Psoas muscle (tissue), 8 donors: ENCODE results near the gene DCDC1. TPM values are rescaled to one million over a fixed set of nuclear protein-coding genes. Genes with fewer than 3 reads are reported as not detected.

Experiments
- ATAC-seq, 4 donors: fragments of 200-7000 bp; cut with Tn5 transposase; one replicate each; pipeline ENCODE4 v1.9.1; 2020; ENCODE audit warnings: moderate library complexity in 3 of 4, mild to moderate bottlenecking in 2 of 4
- DNase-seq, 2 donors: peaks; one replicate each; pipeline ENCODE4 v3.0.0-alpha.2; 2020
- H3K27ac ChIP-seq: fragments of 200-600 bp; one replicate; pipeline ENCODE4 v1.8.0; 2022
- H3K27me3 ChIP-seq, 3 donors: fragments of 200-600 bp in 1 of 3; one replicate each; pipeline versions ENCODE4 v1.6.1 to v1.8.0; 2013 to 2022; ENCODE audit warnings: low read length in 2 of 3, mild to moderate bottlenecking in 2 of 3, moderate library complexity in 1 of 3; ENCODE audit not compliant: insufficient read depth in 3 of 3
- H3K36me3 ChIP-seq, 2 donors: fragments of 200-600 bp in 1 of 2; one replicate each; pipeline versions ENCODE4 v1.6.1 to v1.8.0; 2013 to 2022; ENCODE audit warnings: low read depth in 1 of 2, mild to moderate bottlenecking in 1 of 2, moderate library complexity in 1 of 2; ENCODE audit not compliant: insufficient read depth in 1 of 2
- H3K4me1 ChIP-seq: fragments of 200-600 bp; one replicate; pipeline ENCODE4 v1.8.0; 2022
- H3K4me3 ChIP-seq: fragments of 200-600 bp; one replicate; pipeline ENCODE4 v1.8.0; 2022; ENCODE audit warnings: mild to moderate bottlenecking
- H3K9me3 ChIP-seq: fragments of 200-600 bp; one replicate; pipeline ENCODE4 v1.8.0; 2022
- WGBS, 3 donors: extraction: QIAGEN DNeasy Blood & Tissue Kit; methylation state at CpG; one replicate each; pipeline versions ENCODE4 v1.1.6 to v1.1.7; 2013; 5-methylcytosine and 5-hydroxymethylcytosine counted together
- intact Hi-C, 2 donors: fragments of 100-400 bp; cut with DNase I; formaldehyde crosslinking; loops; one replicate each; pipeline versions ENCODE4 v1.11.0 to v1.14.2; 2022
- polyA plus RNA-seq, 3 donors: library from polyadenylated mRNA; stranded (reverse); fragments of 200-250 nt; gene quantifications; one replicate each; pipeline ENCODE4 v1.2.3, GENCODE V29; 2013
- total RNA-seq, 4 donors: library from RNA; stranded (reverse); fragmentation: NEBNext Ultra II Directional in 2 of 4; extraction: Animal tissue kit (Norgen Biotek cat#: 25700) in 2 of 4; gene quantifications; one replicate each; pipeline versions ENCODE4 v1.2.1 to v1.2.4, GENCODE V29; 2021 to 2023
- TF ChIP-seq, protein P1 (sequence below): fragments of 200-600 bp; IDR thresholded peaks from one replicate; pipeline ENCODE4 v1.8.0; 2022; ENCODE audit warnings: antibody characterized with exemption
- donor health status: healthy with polysubstance abuse.
- donor health status: DM: no; HTN: no; CAD: no; lungs with moderate emphysema.
- donor health status: Bipolar disorder and iron deficiency.
- donor health status: healthy.
- donor health status: DM: yes; HTN: yes; CAD: no.
- donor health status: DM: no; HTN: no; CAD: no.
- donor health status: DM: no; HTN: no; CAD: no.
- donor health status: DM: yes; HTN: yes; CAD: no.

DCDC1 gene
- total and polyA plus RNA-seq, 7 donors = not detected

DNA sequence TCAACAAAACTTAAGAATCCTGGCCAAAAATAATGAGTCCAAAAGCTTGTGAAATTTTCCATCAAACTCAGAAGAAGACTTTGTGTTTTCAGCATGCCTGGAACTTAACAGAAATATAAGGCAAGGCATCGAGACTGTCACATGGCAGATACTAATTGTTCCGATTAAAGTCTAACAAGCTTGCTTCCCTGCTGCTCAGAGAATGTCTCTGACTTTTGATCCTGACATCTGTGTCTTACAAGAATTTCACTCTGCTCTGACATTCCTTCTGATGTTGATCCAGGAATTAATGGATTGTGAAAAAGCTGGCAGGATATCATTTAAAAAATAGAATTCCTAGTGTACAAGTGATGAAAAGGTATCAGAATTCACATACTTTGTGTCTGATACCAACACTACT is 170.2 kb downstream of the DCDC1 start:
- H3K27ac ChIP-seq = no peak overlapping the region
- no peaks in the 10 kb centered on the region for H3K27me3 ChIP-seq
- WGBS, 3 donors = 24 to 40% (median 28%) methylated on average over 2 of the region's 2 CpGs
- H3K4me3 ChIP-seq = no peak overlapping the region
- H3K4me1 ChIP-seq = no peaks in the 10 kb centered on the region
- no peak for DNase-seq
- H3K36me3 ChIP-seq = no peaks in the 10 kb centered on the region
- no peak for ATAC-seq
- TF ChIP-seq, protein P1, sequence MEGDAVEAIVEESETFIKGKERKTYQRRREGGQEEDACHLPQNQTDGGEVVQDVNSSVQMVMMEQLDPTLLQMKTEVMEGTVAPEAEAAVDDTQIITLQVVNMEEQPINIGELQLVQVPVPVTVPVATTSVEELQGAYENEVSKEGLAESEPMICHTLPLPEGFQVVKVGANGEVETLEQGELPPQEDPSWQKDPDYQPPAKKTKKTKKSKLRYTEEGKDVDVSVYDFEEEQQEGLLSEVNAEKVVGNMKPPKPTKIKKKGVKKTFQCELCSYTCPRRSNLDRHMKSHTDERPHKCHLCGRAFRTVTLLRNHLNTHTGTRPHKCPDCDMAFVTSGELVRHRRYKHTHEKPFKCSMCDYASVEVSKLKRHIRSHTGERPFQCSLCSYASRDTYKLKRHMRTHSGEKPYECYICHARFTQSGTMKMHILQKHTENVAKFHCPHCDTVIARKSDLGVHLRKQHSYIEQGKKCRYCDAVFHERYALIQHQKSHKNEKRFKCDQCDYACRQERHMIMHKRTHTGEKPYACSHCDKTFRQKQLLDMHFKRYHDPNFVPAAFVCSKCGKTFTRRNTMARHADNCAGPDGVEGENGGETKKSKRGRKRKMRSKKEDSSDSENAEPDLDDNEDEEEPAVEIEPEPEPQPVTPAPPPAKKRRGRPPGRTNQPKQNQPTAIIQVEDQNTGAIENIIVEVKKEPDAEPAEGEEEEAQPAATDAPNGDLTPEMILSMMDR = no peak
- H3K9me3 ChIP-seq = no peaks in the 10 kb centered on the region
- intact Hi-C loops = no loop called here

DNA sequence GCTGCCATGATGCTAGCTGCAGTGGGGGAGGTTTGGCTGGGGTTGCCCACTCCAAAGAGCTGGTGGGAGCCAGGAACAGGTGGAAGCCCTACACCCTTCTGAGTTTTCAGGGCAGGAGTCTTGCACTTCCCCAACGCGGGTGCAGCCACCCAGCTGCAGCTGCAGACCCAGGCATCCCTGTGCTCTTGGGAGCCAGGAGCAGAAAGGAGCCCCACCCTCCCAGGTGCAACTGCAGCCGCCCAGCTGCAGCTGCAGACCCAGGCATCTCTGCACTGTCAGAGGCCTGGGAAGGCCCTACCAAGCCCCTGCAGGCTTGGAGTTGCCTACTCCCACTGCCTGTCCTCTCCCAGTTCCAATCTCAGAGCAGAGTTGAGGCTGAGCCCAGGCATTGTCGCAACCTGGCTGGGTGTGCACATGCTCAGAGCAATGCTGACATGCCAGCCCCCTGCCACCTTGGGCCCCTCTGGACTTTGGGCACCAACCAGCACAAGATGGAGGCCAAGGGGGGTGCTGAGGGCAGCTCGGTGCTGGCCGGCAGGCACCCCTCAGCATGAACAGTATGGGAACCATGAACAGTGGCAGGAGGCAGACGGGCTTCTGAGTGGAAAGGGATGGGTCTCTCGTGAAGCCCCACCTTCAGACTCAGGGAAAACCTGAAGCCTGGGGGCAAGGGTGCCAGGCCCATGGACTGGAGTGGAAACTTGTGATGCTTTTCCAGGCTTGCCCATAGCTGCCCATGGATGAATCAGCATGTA is 195.4 kb downstream of the DCDC1 start:
- H3K4me1 ChIP-seq = no peaks in the 10 kb centered on the region
- 85 to 88% (median 86%) methylated on average over 8 of the region's 8 CpGs for WGBS, 3 donors
- intact Hi-C loops = no loop called here

DNA sequence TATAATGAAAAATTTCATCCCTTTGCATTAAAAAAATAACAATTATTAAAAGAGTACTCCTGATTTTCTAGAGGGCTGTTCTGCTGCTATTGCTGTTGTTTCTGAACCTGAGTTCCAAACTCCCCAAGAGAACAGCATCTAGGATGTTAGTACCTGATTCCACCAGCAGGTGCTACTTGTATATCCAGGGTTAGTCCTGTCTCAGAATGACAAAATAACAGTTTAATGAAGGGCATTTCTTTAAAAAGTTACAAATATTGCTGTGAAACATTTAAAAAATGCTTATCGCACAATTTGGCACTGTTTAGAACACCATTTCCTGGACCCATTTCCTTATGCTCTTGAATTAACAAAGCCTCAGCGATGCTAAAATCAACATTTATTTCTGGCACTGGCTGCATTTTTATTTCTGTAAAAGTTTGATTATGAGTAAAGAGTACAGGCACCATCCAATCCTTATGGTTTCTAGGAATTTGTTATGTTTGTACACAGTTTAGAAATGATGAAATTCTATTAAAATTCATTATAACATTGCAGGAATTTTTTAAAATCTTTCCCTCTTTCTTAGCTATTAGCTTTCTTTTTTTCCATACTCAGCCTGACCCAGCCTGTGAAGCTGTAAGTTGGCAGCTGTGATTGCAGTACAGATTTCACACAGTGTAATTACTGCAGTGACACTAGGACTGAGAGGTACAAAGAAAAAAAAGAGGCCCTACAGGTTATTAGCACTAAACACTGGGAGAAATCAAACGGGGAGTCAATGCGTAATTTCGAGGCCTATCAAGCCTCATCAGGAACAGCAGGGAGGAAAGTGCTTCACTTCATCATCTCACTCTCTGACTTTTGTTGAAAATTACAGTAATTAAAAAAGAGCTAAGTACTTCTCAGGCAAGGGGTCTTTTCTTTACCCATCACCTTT is 208.8 kb downstream of the DCDC1 start:
- intact Hi-C loops = no loop called here

More for the DNA sequence above, 195.4 kb downstream of the DCDC1 start:
- H3K9me3 ChIP-seq = no peaks in the 10 kb centered on the region
- no peaks in the 10 kb centered on the region for H3K27me3 ChIP-seq
- H3K4me3 ChIP-seq = no peak overlapping the region
- TF ChIP-seq, protein P1 = no peak
- DNase-seq = no peak
- no peaks in the 10 kb centered on the region for H3K36me3 ChIP-seq
- ATAC-seq = no peak
- H3K27ac ChIP-seq = no peak overlapping the region

DNA sequence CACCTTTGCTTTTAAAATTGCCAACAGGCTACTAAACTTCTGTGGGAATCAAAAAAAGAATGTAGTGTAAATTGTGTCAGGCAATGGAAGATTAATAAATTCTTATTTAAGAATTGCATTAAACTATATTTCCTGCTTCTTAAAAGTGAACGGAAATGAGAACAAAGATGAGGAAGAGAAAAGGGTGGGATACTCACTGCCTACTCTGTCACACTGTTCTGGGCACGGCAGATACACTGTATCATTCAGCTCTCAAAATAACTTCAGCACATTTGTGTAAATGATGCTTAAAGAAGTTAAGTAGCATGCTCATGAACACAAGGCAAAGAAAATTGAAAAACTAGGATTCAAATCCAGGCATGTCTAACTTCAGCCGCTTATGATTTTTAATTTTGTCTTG is 218.7 kb downstream of the DCDC1 start:
- WGBS, 3 donors = 75 to 84% (median 83%) methylated on average over 3 of the region's 3 CpGs
- TF ChIP-seq, protein P1 = no peak
- no peak for ATAC-seq

More for the DNA sequence above, 208.8 kb downstream of the DCDC1 start:
- no peaks in the 10 kb centered on the region for H3K4me1 ChIP-seq
- H3K27ac ChIP-seq = no peak overlapping the region
- no peaks in the 10 kb centered on the region for H3K36me3 ChIP-seq
- ATAC-seq (no peak), DNase-seq (no peak)
- H3K27me3 ChIP-seq = no peaks in the 10 kb centered on the region
- H3K4me3 ChIP-seq = no peak overlapping the region
- 65% methylated on average over 5 of the region's 5 CpGs for WGBS, 3 donors
- TF ChIP-seq, protein P1 = peak; percentile 14
- no peaks in the 10 kb centered on the region for H3K9me3 ChIP-seq

More for the DNA sequence above, 218.7 kb downstream of the DCDC1 start:
- no peak overlapping the region for H3K4me3 ChIP-seq
- H3K36me3 ChIP-seq = no peaks in the 10 kb centered on the region
- no peaks in the 10 kb centered on the region for H3K27me3 ChIP-seq
- no peak overlapping the region for H3K27ac ChIP-seq
- intact Hi-C loops = no loop called here
- H3K4me1 ChIP-seq = no peaks in the 10 kb centered on the region
- no peaks in the 10 kb centered on the region for H3K9me3 ChIP-seq
- no peak for DNase-seq
